WI38 (cell line): ENCODE measurements around the gene CDC6.
A peak's percentile ranks its signal among the peaks of the same experiment; 100 is the strongest.

Source experiments
- H3K4me3 ChIP-seq: 2 replicates; pipeline ENCODE4 v1.5.1; 2011; ENCODE audit warnings: low read depth, mild to moderate bottlenecking, control low read depth, low read length
- TF ChIP-seq, protein P1 (sequence below): IDR thresholded peaks from 2 replicates; pipeline ENCODE4 v1.5.1; 2012; ENCODE audit warnings: low read depth, mild to moderate bottlenecking, control low read depth, low read length

CDC6 gene

DNA sequence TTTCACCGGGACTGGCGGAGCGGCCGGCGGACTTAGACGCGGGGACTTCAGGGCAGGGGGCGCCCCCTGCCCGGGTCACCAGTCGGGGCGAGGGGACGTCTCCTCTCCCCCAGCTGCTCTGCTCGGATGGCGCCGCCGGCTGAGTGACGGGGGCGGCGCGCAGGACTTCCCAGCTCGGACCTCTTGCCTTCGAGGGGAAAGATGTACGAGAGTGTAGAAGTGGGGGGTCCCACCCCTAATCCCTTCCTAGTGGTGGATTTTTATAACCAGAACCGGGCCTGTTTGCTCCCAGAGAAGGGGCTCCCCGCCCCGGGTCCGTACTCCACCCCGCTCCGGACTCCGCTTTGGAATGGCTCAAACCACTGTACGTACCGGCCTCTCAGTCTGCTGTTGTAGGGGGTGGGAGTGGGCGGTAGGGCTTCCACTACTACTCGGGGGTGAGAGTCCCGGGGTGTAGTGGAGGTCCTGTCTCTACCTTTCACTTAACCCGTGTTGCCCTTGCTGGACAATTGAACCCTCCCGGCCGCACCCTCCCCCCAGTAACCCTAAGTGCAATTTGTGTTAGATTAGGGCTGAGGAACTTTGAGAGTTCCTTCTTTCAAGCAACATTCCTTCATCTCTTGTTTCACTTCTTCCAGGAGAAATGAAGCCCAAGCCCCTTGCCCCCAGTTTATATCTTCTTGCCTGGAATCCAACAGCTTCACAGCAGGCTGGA is 55.0 kb downstream of the CDC6 start:
- TF ChIP-seq, protein P1, sequence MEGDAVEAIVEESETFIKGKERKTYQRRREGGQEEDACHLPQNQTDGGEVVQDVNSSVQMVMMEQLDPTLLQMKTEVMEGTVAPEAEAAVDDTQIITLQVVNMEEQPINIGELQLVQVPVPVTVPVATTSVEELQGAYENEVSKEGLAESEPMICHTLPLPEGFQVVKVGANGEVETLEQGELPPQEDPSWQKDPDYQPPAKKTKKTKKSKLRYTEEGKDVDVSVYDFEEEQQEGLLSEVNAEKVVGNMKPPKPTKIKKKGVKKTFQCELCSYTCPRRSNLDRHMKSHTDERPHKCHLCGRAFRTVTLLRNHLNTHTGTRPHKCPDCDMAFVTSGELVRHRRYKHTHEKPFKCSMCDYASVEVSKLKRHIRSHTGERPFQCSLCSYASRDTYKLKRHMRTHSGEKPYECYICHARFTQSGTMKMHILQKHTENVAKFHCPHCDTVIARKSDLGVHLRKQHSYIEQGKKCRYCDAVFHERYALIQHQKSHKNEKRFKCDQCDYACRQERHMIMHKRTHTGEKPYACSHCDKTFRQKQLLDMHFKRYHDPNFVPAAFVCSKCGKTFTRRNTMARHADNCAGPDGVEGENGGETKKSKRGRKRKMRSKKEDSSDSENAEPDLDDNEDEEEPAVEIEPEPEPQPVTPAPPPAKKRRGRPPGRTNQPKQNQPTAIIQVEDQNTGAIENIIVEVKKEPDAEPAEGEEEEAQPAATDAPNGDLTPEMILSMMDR, result no peak
- H3K4me3 ChIP-seq, result peak overlapping the region; percentile 69

- peak overlapping the region; percentile 69 for H3K4me3 ChIP-seq
- TF ChIP-seq, protein P1, result no peak
These were observed 55.8 kb downstream of the CDC6 start for GRCh38 chr17:40343219-40344119.

DNA sequence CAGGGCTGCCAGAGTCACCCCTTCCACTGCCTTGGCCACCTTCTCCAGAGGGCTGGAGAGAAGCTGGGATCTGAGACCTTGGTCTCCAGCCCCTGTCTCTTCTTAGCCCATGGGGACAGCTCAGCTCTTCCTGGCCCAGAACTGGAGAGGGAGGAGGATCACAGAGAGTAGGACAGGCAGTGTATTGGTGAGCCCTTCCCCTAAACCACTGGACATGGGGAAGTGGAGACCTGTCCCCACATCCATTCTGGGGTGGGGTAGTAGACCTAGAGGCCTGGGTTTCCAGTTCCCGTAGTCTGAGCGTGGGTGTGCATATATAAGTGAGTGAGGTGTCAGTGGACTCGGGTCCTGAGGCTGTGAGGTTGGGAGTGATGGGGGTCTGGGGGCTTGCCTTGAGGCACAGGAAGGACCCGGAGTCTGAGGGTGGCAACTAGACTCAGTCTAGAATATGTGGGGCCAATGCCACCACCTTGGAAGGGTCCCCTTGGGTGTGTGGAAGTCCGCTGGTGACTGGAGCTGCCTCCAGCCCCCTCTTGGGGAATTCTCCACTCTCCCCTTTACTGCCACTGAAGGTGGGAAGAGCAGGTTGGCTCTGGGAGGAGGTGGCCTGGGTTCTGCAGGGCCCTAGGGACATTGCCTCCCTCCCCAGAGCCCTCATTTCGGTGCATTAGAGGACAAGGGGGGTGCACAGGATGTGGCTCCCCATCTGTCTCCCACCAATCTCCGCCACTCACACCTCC is 56.9 kb downstream of the CDC6 start:
- peak overlapping the region; percentile 69 for H3K4me3 ChIP-seq
- TF ChIP-seq, protein P1, result no peak

DNA sequence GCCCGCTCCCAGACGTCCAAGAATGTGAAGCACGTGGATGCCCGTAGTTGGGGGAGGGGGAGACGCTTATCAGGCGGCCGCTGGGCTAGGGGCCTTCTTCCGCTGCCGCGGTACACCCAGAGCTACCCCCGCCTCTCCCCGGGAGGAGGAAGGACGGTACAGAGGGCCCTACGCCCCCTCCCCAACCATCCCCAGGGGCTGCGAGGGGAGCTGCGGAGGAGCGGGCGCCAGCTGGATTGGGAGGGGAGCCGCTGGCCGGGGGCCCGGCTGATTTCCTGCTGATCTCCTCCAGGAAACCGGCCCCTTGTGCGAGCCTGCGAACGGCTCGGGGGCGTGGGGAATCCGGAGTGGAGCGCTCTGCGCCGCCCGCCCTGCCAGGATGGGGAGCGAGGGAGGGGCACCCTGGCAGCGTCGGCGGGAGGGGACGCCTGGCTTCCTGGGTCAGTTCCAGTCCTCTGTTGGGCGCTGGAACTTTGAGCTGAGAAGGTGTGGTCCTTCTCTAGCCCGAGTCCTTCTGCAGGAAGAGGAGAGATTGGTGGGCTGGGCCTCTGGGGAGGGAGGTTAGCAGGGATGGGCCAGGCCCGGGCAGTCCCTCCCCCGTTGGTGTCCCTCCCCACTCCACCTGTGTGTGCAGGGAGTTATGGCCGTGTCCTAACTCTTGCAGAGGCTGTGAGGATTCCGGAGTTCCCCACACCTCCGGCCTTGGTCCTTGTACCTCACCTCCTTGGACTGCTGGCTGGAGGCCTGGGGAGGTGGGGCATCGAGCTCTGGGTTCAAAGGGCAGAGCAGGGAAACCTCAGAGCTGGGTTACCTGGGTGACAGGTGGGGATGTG is 57.7 kb downstream of the CDC6 start:
- TF ChIP-seq, protein P1, result no peak
- H3K4me3 ChIP-seq, result peak overlapping the region; percentile 69

GRCh38 chr17:40345994-40346764 is 58.5 kb downstream of the CDC6 start:
- TF ChIP-seq, protein P1, result no peak
- H3K4me3 ChIP-seq, result peak overlapping the region; percentile 69

DNA sequence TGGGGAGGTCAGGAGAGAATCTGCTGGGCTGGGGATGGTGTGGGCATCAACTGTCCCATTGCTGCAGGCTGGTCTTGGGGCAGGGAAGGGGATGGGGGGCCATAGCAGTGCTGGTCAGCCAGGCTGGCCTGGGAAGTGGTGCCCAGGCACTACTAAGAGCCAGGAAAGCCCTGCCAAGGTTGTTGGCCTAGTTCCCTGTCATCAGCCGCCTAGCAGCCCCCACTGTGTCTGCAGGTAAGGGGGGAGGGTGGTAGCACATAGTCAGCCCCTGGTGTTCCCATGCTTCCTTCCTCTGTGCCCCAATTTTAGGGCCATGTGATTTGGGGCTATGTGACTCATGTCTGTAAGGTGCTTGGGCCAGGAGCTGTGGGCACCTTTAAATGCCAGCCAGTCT is 59.1 kb downstream of the CDC6 start:
- TF ChIP-seq, protein P1, result no peak
- no peak overlapping the region for H3K4me3 ChIP-seq
